Prostate gland (tissue), 2 donors: ENCODE results near the gene PRPF8.

ENCODE experiments used
- CTCF ChIP-seq, 4 experiments: fragments of 200-600 bp in 2 of 4; fragments of 450-650 bp in 2 of 4; sonication (generic) in 2 of 4; IDR thresholded peaks; 1 replicate in 3 of 4; 2 replicates in 1 of 4; pipeline ENCODE4 v1.5.1; 2016 to 2019; ENCODE audit warnings: antibody characterized with exemption in 4 of 4, mild to moderate bottlenecking in 2 of 4, moderate library complexity in 2 of 4
- POLR2A ChIP-seq: fragments of 450-650 bp; IDR thresholded peaks from one replicate; pipeline ENCODE4 v1.6.1; 2016; ENCODE audit warnings: antibody characterized with exemption, mild to moderate bottlenecking
- POLR2AphosphoS5 ChIP-seq: sonication (generic); formaldehyde crosslinking; IDR thresholded peaks from one replicate; pipeline ENCODE4 v1.6.1; 2017; ENCODE audit warnings: antibody characterized with exemption

- TF ChIP-seq CTCF (IDR thresholded peaks at IDR 0.05) (no peak), POLR2A (no peak), POLR2AphosphoS5 (no peak)
Observed at GRCh38 chr17:1625053-1625452, 59.6 kb downstream of the PRPF8 start.
